HG02642 (cell line): ENCODE results near the gene FYN.
"Not testable (repeated sequence)": the region's sequence is repeated elsewhere in the genome, so short reads cannot be mapped to it uniquely, and the experiment has no call there.

Source experiments
- ATAC-seq: cut with Tn5 transposase; IDR thresholded peaks from one replicate; pipeline ENCODE4 v1.9.1; 2021; ENCODE audit warnings: mild to moderate bottlenecking; ENCODE audit not compliant: unreplicated experiment, poor library complexity

Gene FYN

GRCh38 chr6:111796310-111796918 is 76.8 kb downstream of the FYN start:
- no peak for ATAC-seq

GRCh38 chr6:111795558-111795957 is 77.7 kb downstream of the FYN start:
- ATAC-seq = no peak

GRCh38 chr6:111794727-111795452 is 78.4 kb downstream of the FYN start:
- ATAC-seq = no peak

GRCh38 chr6:111794300-111794699 is 79.0 kb downstream of the FYN start:
- ATAC-seq = no peak

- ATAC-seq = no peak
Measured at GRCh38 chr6:111793711-111794111, 79.5 kb downstream of the FYN start.

GRCh38 chr6:111792914-111793700 is 80.1 kb downstream of the FYN start:
- ATAC-seq = no peak

- ATAC-seq = no peak
Measured at GRCh38 chr6:111792241-111792640, 81.0 kb downstream of the FYN start.

- ATAC-seq = no peak
Measured at GRCh38 chr6:111791415-111791814, 81.8 kb downstream of the FYN start.

- ATAC-seq = no peak
Measured at GRCh38 chr6:111789598-111789997, 83.7 kb downstream of the FYN start.

- ATAC-seq = no peak
Measured at GRCh38 chr6:111788379-111789276, 84.6 kb downstream of the FYN start.

GRCh38 chr6:111786151-111786550 is 87.1 kb downstream of the FYN start:
- ATAC-seq = not testable (repeated sequence)

- ATAC-seq = no peak
Measured at GRCh38 chr6:111784433-111784832, 88.8 kb downstream of the FYN start.

- ATAC-seq = no peak
Measured at GRCh38 chr6:111782887-111783466, 90.3 kb downstream of the FYN start.

GRCh38 chr6:111782192-111782809 is 91.0 kb downstream of the FYN start:
- no peak for ATAC-seq

GRCh38 chr6:111781041-111781708 is 92.1 kb downstream of the FYN start:
- ATAC-seq = no peak

GRCh38 chr6:111780393-111780792 is 92.9 kb downstream of the FYN start:
- ATAC-seq = no peak

- ATAC-seq = no peak
Measured at GRCh38 chr6:111779660-111780059, 93.6 kb downstream of the FYN start.

- no peak for ATAC-seq
Measured at GRCh38 chr6:111779031-111779430, 94.2 kb downstream of the FYN start.

GRCh38 chr6:111777357-111777756 is 95.9 kb downstream of the FYN start:
- no peak for ATAC-seq
